NCI-H446 (cell line): ENCODE measurements around the gene FAP.
A peak's percentile ranks its signal among the peaks of the same experiment; 100 is the strongest.

ENCODE experiments used
- DNase-seq, 2 experiments: peaks; one replicate each; lab custom pipeline; 2025; lab: John Stamatoyannopoulos, UW

Gene FAP

GRCh38 chr2:162123806-162124758 lies 119.2 kb downstream of the FAP start:
- DNase-seq, result peak; percentile 42 to 80
